Esophagus muscularis mucosa (tissue), 3 donors: ENCODE measurements around the gene TMEM231.

Experiments used
- CTCF ChIP-seq, 3 experiments: fragments of 200-600 bp in 2 of 3; fragments of 450-650 bp in 1 of 3; sonication (generic) in 2 of 3; IDR thresholded peaks; one replicate each; pipeline ENCODE4 v1.5.1; 2017 to 2019; ENCODE audit warnings: antibody characterized with exemption in 3 of 3, mild to moderate bottlenecking in 2 of 3, moderate library complexity in 1 of 3
- POLR2A ChIP-seq: fragments of 450-650 bp; IDR thresholded peaks from one replicate; pipeline ENCODE4 v1.6.1; 2017; ENCODE audit warnings: antibody characterized with exemption, moderate library complexity, mild to moderate bottlenecking, low read depth
- POLR2AphosphoS5 ChIP-seq, 2 donors: sonication (generic); formaldehyde crosslinking; IDR thresholded peaks; one replicate each; pipeline ENCODE4 v1.6.1; 2017; ENCODE audit warnings: antibody characterized with exemption in 2 of 2

- TF ChIP-seq POLR2A (no peak), POLR2AphosphoS5 (IDR thresholded peaks at IDR 0.05) (no peak), CTCF (IDR thresholded peaks at IDR 0.05) (no peak)
Measured at GRCh38 chr16:75494661-75495075, 61.4 kb downstream of the TMEM231 start.
